ENCODE data around the gene ZSWIM8.
"Not testable (repeated sequence)": the region's sequence is repeated elsewhere in the genome, so short reads cannot be mapped to it uniquely, and the experiment has no call there.

ZSWIM8 gene

DNA sequence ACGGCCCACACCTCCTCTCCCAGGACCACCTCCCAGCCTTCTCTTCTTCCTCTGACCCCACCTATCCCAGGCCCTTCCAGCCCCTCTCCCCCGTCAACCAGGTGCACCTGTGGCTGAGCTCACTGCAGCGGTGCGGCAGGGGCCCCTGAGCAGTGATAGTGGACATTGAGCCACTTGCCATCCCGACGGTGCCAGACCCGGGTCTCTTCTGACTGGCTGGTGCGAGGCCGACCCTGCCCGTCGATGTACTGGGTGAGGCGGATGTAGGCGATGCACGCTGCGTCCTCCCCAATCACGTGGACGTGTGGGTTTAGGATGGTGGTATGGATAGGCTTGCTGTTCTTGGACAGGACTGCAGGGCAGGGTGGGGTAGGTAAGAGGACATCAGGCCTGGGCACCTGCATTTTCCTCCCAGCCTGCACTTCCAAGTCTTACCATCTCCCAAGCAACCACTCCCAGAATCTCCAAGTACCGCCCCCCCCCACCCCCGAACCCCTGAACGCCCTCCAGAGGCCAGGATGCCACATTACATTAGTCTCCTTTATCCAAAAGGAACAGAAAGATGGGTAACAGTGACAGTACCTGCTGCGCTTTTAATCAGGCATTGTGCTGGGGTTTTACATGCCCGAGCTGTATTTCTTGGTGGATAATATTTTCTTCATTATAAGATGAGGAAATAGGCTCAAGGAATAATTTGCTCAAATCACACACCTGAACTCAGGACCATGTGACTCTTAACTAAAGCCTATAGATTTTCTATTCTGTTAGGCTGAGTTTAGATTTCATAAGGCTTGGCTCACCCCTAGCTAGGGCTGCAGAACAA, 29.7 kb downstream of the ZSWIM8 start:
- peak; percentile 14 for DNase-seq

DNA sequence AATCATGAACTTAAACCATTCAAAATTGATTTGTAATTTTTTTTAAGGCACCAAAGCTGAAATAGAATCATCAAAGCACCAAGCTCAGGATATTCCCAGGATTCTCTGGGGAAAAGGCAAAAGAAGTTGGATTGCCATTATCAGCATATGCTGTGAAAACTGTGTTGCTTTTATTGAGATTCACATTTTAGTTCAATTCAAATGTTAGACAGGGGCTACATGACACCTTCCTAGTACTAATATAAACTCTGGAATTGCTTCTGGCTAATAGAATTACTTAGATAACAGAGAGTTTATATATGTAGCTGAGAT, 30.3 kb downstream of the ZSWIM8 start:
- DNase-seq: no peak

DNA sequence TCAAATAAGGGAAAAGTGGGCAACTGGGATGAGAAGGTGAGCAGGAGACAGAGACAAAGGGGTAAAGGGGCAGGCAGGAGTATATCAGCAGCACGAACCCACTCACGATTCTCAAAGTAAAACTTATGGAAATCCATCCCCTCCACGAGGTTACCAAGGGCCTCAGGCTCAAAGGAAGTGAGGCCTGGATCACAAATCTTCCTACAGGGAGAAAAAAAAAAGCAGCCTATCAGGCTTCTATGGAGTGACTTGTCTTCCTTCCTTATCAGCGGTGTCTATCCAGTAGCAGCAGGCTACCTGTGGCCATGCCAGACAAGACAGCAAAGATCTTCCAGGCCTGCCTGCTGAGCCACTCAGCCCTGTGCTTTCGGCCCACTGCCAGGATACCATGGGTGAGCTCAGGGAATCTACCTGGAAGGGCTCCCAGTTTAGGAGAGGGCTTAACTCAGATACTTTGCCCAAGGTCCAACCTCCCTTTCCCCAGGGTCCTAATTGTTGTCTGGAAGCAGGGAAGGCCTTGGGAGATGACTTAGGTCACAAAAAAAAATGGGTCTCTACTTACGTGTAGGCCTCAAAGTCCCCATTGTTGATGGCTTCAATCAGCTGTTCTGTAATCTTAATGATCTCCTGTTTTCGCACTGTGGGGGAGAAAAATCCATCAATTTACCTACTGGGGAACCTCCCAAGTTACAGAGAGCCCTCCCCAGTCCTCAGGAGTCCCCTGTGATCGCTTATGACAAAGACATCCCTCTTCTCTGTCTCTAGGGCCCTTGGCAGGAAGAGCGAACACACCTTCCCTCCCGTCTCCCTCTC, 31.7 kb downstream of the ZSWIM8 start:
- DNase-seq: no peak

DNA sequence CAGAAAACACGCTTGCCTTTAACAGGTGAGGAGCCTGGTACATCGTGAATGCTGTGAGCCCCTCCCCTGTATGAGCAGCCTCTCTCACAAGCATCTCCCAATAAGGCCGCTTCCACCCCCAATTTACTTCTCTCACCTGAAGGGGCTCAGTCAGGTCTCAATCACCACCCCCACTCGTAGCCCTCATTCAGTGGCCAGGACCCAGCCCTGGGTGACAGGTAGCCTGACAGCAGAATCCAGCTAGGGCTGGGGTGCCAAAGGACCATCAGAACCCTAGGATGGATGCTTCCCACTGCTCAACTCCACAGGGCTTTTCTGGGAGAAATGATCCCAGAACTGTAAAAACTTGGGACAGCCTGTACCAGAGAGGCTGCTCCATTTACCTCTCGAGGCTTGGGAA, 32.4 kb downstream of the ZSWIM8 start:
- DNase-seq: no peak

DNA sequence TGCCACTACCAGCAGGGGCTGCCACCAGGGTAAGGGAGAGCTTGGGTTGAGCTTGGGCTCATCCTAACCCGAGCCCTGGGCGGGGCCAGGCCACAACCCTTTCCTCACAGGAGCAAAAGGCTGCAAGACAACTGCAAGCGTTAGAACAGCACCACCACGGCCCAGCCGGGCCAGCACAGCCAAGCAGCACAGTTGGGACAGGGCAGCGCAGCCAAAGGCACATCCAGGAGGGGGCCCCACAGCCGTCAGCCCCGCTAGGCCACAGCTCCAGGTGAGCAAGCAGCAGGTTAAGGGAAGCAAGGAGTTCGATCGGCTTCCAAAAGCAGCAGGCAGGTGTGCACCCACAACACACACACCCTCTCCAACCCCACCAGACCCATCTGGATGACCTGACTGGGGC, 33.0 kb downstream of the ZSWIM8 start:
- DNase-seq: no peak

DNA sequence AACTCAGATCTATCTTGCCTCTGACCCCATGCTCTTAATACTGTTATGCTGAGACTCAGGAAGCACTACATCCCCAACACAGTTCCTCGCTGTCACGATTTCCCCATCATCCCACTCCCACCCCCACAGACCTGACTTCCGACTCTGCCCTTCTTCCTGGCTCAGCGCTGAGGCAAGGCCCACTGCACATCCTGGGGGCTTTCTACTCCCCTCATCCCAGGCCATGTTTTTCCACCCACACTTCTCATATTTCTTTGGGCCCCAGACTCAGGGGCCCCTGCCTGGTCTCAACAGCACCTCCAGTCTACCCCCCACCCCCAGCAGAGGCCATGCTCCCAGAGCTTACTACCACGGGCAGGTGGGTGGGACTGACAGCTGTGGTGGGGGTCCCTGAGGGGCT, 33.7 kb downstream of the ZSWIM8 start:
- no peak for DNase-seq

DNA sequence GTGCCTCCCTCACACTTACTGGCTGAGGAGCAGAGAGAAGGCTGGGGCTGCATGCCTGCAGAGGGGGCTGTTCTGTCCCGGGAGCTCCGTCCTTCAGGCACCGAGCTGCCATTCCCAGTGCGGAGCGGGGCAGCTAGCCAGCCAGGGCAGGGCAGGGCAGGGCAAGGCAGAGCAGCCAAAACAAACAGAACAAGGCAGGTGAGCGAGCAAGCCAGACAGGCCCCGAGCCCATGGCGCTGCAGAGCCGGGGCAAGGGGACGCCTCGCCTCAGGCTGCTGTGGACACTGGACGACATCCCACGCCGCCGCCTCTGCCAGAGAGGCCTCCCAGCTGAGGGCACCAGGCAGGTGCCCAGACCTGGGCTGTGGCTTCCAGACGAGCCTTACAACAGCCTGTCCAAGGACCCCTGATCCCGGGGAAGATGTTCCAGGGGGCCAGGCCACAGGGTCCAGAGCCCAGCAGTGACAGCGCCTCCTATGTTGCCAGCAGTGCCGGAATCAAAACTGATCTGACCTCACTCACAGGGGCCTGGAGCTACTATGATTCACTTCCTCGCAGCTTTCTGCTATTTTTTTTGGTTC, 34.2 kb downstream of the ZSWIM8 start:
- DNase-seq: no peak

DNA sequence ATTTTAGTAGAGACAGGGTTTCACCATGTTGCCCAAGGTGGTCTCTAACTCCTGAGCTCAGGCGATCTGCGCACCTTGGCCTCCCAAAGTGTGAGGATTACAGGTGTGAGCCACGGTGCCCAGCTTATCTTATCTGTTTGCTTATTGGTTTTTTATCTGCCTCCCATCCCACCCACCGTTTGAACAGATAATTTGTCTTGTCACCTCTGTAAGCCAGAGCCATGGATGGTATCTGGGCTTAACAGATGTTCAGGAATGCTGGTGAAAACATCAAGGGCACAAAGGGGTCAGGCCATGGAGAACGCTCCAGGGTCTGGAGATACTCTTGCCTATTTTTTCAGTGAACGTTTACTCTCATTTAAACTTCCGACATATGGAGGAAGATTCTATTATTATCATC, 38.0 kb downstream of the ZSWIM8 start:
- no peak for DNase-seq

DNA sequence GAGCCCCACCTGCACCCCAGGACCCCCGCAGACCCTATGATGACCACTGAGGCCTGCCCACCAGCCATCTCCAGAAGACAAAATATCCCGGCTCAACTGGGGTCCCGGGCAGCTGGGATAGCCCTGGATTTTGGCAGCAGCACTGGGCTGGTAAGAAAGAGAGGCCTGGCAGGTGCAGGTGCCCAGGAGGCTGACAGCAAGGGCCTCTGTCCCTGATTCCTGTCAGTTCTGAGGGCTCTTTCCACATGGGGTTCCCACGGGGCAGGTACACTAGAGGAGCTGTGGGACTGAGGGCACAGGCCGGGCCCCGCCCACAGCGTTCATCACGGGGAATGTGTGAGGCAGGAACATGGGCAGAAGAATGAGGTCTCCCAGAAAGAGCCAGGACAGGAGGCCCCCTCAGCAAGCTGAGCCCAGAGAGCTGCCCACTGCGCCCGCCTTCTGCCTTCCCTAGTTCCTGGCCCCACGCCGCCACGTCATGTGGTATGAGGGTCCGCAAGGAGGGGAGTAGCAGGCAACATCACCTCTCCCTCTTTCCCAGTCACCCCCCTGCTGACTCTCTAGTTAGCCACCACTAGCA, 38.8 kb downstream of the ZSWIM8 start:
- DNase-seq: no peak

DNA sequence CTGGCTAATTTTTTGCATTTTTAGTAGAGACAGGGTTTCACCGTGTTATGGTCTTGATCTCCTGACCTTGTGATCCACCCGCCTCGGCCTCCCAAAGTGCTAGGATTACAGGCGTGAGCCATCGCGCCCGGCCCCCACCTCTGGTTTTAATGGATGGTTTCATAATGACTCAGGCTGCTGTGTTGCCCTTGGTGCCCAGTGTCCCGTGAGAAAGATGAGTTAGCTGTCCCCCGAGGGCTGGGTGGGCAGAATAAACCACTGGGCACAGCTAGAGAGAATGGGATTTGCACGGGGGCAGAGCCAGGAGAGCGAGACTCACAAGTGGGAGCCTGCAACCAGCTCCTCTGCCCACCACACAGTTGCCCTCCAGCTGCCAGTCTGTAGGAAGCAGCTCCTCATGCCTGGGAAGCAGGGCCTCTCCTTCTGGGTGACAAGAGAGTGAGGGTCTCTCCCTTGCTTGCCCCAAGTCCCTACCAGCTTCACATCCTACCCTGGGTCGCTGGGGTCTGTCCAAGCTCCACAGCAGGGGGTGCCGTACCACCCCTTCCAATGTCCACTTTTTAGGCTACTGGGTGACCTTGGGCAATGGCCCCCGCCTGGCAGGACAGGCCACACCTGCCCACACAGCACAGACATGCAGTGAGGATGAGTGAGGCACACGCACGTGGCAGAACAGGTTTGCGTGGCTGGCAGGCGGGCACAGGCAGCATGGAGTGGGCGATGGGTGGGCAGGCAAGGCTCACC, 42.1 kb downstream of the ZSWIM8 start:
- peak; percentile 56 for DNase-seq

DNA sequence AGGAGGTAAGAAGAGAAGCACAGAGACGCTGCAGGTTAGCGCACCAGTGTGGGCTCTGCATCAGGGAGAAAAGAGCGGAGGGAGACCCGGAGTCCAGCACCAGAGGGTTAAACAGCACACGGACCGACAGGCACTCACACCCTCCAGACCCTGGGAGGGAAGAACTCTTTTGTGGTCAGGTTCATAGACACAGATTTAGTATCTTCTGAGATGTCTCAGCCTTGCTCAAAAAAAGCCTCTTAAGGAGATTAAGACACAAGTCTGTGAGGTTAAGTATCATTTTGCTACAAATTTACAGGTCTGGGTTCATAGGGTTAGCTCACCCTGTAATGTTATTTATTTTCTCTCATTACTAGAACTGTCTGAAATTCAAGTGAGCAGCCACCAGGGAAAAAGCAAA, 42.8 kb downstream of the ZSWIM8 start:
- no peak for DNase-seq

DNA sequence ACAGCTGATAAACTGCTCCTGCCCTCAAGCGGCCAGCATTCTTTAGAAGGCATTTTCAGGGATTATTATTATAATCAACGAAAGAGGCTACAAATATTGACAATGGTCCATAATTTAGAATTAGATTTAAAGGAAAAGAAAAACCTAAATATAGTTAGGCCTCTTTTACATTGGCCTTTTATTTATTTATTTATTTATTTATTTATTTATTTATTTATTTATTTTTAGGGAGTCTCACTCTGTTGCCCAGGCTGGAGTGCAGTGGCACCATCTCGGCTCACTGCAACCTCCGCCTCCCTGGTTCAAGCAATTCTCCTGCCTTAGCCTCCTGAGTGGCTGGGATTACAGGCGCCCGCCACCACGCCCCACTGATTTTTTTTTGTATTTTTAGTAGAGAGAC, 43.7 kb downstream of the ZSWIM8 start:
- DNase-seq: not testable (repeated sequence)

DNA sequence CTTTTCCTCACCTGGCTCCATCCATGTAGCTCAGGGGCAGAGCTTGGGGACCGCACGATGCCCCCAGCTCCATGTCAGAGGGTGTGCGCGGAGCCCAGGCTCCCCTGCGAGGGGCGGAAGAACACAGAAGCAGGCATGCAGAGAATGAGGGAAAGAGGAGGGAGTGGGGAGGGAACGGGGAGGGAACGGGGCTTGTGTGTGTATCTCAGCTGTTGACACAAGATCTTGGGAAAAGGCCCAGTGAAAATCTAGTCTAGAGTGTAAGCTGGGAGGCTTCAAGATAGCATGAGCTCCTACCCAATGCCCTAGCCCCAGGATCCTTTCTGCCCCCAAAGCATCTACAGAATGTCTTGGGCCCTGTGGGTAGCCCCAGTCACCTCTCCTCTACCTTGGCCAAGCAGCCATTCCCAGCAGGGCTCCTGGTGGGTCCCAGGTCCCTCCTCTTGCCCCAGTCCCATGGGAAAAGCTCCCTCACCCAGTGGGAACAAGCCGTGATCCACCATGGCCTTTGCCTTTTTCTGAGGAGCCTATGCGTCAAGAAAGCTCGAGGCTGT, 51.1 kb downstream of the ZSWIM8 start:
- DNase-seq: no peak

DNA sequence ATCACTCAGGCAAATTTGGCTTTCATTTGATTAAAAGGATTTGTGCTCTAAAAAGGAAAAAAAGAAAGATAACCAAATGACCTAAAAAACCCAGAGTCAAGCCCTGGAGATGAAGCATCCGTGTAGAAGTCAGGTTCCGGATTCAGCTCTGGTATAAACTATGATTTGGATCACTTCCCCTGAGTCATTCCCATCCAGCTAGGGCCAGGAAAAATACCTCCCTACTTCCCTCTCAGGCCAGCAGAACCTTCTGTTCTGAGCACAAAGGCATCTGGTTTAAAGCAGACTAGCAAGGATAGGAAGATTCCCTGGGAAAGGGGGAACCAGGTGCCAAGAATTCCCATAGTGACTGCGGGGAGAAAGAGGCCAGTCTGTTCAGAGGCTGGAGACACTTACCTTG, 51.7 kb downstream of the ZSWIM8 start:
- no peak for DNase-seq

DNA sequence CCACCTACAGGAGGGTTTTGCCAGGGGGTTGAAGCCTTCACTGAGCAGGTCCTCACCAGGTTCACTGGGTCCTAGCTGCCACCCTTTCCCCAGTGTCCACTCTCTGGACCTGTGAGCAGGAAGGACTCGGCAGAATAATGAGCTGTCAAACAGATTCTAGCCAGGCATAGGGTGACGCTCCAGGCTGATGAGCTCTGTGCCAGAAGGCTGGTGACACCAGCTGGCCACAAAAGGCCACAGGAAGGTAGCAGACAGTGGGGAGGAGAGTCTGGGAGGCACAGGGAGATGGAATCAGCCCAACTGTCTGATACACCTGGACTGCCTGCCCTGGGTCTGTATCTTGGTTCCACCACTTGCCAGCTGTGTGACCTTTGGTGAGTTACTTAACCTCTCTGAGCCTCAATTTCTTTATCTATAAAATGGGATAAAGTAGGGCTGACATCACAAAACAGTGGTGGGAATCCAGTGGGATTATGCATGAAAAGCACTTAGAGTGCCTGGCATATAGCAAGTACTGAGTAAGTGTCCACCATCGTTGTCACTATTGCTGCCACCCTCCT, 52.7 kb downstream of the ZSWIM8 start:
- no peak for DNase-seq

DNA sequence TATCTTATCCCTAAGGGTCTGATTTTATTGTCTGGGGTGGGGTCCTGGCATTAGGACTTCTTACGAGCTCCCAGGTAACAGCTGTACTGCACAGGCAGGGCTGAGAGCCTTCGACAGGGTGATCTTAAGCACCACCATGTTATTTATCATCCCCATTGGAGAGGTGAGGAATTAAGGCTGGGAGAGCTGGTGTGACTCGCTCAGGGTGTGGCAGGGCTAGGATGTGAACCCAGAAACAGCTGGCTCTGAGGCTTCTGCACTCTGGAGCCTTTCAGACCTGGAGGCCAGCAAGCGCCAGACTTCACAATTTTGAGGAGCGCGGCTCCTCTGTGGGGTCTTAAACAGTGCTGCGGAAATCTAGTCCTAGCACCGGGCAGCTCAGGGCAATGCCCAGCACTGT, 53.4 kb downstream of the ZSWIM8 start:
- DNase-seq: no peak

DNA sequence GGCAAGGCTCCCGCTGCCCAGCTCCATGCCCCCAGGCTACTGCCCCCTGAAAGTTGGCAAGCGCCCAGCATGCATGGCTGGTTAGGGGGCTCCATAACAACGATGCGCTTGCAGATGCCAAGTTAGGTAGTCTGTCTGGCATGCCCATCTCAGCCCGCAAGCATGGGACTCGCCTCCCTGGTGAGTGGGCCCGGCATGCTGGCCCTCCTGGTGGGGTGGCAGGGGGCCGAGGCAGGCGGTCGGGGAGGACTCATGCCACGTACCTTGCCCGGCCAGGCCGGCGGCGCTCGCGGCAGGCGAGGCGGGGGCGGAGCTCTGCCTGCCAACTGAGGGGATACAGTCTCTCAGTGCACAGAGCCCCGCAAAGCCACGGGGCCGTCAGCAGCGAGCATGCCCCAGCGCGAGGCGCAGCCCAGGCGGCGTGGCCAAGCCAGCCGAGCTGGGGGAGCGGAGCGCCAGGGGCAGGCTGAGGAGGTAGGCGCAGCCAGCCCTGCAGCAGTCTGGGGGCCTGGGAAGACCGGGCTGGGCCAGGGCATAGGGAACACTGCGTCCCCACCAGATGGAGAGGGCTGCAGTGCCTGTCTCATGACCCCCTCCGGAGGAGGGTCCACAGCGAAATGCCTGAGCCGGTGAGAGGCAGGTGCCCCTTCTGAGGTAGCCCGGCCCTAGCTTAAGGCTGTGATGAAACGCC, 54.0 kb downstream of the ZSWIM8 start:
- no peak for DNase-seq

DNA sequence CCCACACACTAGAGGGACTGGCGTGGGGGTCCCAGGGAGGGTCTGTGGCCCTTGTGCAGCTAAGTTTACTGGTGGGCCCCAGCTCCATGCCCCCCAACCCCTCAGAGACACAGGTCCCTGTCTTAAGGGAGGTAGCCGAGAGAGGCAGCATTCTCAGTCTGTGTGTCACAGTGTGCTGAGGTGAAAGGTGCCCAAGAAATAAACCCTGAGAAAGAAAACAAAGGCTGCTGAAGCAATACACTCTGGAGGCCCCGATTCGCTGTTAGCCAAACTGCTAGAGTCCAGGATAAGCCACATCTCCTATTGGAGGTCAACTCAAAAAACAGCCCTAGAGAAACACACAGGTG, 54.6 kb downstream of the ZSWIM8 start:
- no peak for DNase-seq

DNA sequence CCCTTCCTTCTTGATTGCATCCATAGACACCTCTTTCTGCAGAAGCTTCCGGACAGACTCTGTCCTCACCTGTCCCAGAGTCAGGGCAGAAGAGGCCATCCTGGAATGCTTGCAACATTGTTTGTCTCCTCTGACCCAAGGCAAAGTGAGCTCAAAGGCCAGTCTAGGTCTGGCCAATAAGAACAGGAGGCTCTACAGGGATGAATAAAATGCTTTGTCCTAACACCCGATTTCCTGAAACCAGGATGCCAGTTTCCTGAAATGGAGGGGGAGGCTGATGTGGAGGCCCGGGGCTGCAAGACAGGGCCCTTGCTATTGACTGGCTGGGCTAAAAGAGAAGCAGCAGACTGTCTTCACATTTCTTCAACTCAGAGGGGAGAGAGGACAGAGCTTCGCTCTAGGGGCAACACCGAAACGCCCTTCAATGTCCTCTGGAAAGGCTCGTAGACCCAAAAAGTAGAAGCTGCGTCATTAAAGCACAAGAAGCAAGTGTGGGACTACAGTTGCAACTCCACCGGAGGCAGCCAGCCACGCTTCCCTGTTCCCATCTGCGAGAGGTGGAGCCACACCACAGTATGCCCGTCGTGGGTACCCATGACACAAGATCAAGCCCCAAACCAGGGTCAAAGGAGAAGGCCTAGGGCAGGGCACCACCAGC, 55.1 kb downstream of the ZSWIM8 start:
- DNase-seq: no peak

DNA sequence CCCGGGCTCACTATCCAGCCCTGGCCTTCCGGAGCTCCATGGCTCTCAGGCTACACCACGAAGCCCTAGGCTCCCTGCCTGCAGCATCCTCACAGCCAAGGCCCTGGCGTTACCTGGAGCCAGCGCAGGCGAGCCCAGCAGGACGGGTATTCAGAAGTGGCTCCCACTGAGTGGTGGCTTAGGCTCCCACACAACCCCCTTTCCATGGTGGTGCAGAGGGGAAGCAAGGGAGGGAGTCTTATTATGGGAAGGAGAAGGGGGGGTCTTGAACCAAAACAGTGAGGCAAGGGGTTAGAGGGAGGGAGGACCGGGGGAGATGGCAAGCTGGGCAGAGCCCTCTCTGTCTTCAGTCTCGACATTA, 55.6 kb downstream of the ZSWIM8 start:
- DNase-seq: no peak

Measured in fibroblast of skin of back (primary cell).